GM19023 (cell line): Measurements from ENCODE around the gene PSMA3.

Experiments used
- ATAC-seq: cut with Tn5 transposase; IDR thresholded peaks from one replicate; pipeline ENCODE4 v1.9.1; 2021; ENCODE audit warnings: mild to moderate bottlenecking, moderate library complexity; ENCODE audit not compliant: unreplicated experiment

Gene PSMA3

DNA sequence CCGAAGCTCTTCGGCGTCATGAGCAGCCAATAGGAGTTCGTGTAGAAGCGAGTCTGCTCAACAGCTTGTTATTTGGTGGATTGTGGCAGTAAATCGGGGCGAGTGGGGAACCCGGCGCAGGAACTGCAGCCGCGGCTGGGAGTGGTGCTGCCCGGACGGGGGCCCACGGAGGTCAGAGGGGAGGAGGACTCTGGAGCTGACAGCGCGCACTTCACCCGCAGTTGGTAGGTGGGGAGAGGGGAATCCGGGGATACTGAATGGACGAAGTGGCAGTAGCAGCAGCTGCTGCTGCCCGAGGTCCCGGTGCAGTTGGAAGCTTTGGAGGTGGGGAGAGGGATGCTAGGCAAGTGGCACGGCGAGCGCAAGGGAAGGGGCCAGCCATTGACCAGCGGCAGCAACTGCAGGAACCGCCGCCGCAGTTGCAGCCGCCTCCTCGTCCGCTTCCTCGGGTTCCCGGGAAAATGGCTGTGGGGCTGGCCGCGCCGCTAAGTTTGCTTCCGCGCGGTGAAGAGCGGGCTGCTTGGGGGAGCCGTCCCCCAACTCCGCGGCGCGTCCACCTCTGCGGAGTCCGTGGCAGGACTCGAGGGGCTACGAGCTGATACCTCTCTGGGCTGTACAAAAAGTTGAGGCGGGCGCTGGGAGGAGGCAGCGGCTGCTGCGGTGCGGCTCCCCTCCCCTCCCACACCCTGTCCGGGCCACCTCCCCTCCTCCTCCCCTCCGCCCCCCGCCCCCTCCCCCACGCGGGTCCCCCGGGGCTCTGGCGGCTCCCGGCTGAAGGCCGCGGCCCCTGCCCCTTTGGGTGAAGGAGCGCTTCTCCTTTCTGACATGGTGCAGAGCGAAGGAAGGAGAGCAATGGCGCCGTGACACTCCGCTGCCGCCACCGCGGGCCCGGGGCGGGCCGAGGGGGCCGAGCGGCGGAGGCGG lies 54.1 kb downstream of the PSMA3 start, which contains the start of gene ARID4A:
Gene ARID4A, plus strand, starts transcription at position 79 of the 924 bp plus-strand sequence. CDS start 1,300 bp downstream, outside the sequence.
- peak; percentile 11 for ATAC-seq

DNA sequence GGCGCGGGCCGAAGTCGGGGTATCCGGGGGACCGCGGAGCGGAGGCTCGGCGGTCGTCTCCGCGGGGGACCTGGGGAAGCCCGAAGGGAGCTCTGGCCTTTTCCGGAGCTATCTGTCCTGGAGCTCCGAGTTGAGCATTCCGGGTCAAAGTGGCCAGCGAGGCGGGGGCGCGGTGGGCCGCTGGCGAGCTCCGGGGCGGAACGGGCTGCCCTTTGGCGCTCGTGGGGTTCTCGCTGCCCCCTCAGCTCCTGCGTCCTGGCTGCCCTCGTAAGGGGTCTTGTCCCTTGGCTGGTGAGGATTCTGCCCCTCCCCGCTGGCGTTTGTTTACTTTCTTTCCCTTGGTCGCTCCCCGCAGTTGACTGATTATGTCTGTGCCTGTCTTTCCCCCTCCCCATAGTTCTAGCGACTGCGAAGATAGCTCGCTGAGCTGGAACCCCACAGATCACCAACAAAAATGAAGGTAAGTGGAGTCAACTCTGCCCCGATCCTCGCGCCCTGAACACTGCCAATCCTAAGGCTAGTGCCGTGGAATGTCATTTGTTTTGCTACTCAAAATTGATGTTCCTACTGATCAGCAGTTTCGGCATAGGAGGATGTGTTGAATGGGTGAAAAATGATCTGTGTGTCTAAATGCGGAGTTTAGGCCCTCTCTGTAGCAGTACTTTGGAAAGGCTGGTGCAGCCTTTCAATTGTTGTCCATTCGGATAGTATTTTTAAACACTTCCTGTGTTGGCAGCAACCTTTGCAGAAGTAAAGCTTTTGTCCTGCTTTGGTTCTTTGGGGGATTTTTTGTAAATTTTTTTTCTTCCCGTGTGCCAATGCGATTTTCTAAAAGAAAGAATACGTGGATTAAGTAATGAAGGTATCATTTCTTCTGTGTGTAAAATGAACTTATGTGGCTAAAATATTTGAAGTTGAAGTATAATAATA lies 55.0 kb downstream of the PSMA3 start:
- no peak for ATAC-seq

DNA sequence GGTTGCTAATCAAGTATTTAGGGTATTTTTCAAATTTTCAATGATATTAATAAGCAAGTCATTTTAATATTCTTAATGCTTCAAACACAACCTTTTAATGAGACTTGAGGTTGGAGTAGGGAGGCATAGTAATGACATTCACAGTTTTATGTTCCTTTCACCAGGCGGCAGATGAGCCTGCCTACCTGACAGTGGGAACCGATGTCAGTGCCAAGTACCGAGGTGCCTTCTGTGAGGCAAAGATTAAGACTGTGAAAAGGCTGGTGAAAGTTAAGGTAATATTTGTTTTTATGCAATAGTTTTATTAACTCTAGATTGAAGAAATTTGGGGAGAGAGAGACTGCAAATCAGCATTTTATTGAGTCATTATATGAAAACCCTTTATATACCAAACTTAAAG lies 56.8 kb downstream of the PSMA3 start:
- no peak for ATAC-seq

DNA sequence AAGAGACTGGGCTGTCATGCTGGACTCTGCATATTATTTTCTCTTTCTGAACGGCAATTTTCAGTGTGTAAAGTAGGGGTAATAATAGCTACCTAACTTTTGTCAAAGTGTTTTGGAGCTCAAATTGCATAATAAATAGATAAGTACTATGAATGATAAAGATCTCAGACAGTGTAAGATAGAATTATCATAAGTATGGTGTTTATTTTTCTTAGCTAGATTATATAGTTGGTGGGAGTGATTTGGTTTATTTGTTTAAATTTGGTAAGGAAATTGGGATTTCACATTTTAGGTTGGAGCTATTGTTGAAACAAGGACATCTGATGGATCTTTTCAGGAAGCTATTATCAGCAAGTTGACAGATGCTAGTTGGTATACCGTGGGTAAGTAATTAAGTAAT lies 61.1 kb downstream of the PSMA3 start:
- ATAC-seq = no peak

DNA sequence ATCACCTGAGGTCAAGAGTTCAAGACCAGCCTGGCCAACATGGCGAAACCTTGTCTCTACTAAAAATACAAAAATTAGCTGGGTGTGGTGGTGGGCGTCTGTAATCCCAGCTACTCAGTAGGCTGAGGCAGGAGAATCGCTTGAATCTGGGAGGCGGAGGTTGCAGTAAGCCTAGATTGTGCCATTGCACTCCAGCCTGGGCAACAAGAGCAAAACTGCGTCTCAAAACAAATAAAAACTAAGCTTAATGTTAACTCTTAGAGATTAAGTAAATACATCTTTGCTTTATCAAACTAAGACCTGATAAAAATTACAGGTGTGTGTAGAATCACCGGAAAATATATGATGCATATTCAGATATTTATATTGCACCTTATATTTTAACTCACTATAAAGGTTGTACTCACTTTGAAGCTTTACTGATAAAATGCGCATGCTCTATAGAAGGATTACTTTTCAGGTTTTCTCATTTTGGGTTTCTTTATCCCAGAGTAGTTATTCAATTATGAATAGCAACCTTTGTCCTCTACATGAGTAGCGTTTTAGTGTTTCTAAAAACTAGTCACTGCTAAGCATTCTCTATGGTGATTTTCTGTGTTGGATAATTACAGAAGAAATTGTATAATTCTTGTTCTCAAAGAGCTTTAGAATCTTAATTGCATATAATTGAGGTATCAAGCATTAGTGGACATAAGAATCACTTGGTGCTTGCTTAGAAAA lies 63.1 kb downstream of the PSMA3 start:
- no peak for ATAC-seq

DNA sequence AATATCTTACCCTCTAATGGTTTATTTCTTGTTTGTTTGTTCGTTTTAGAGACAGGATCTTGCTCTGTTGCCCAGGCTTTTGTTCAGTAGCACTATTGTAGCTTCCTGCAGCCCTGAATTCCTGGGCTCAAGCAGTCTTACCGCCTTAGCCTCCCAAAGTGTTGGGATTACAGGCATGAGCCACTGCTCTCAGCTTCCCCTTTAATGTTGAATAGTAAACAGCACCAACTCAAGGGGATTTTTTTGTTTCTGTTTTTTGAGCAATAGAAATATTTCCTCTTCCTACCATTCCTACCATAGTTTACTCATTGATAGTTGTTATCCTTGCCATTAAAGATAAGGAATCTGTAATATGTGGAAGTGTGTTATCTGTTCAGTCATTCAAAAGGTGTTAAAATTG lies 64.4 kb downstream of the PSMA3 start:
- no peak for ATAC-seq

DNA sequence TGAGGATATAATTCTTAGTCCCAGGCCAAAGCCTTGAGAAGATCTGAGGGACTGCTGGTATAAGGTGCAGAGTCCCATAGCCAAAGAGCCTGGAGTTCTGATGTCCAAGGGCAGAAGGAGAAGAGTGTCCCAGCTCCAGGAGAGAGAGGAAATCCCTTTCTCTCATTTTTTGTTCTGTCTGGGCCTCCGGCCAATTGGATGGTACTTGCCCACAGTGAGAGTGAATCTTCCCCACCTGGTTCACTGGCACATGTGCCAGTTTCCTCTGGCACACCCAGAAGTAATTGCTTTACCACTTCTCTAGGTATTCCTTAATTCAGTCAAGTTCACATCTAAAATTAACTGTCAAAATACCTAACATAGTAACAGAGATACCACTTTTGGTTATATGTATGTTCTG lies 69.1 kb downstream of the PSMA3 start:
- no peak for ATAC-seq

DNA sequence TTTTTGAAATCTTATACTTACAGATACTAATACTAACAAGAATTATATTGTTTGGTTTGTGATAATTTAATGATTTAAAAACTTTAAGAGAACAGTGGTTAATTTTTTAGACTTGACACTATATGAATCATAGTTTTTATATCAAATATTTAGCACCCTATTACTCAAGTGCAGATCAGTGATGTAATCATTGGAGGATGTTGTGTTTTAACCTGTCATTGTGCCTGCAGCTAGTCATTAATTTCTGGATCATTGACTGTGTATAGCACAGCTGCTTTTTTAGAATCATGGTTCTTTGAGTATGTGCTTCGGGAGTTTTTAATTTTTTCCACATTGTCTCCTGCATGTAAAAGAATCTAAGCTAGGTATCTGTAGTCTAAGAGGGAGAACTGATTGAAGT lies 71.0 kb downstream of the PSMA3 start:
- ATAC-seq = no peak
